A673 (cell line): Measurements from ENCODE around the gene SAPCD1. TPM values are rescaled to one million over a fixed set of nuclear protein-coding genes. Genes with fewer than 3 reads are reported as not detected.
"Not testable (repeated sequence)": the region's sequence is repeated elsewhere in the genome, so short reads cannot be mapped to it uniquely, and the experiment has no call there.

Experiments
- BruUV-seq: library from RNA; stranded (reverse); fragments of 400-500 nt; replicated peaks from 2 replicates; lab custom pipeline; 2021; lab: Mats Ljungman, UMichigan
- CTCF ChIA-PET: fragments of 300-600 bp; sonication (Branson Sonifier 250); formaldehyde crosslinking; loops from one replicate; lab custom pipeline; 2022; ENCODE audit warnings: antibody characterized with exemption; lab: Charles Lee
- POLR2A ChIA-PET: fragments of 300-600 bp; sonication (Branson Sonifier 250); formaldehyde crosslinking; loops from one replicate; lab custom pipeline; 2022; ENCODE audit warnings: antibody characterized with exemption; ENCODE audit not compliant: low non-redundant PET; lab: Charles Lee
- DNase-seq: peaks from one replicate; pipeline ENCODE4 v3.0.0-alpha.2; 2015; ENCODE audit warnings: low spot score
- H3K27ac ChIP-seq: fragments of 200-600 bp; sonication (generic); 2 replicates; pipeline ENCODE4 v1.5.1; 2016; ENCODE audit warnings: mixed run types, low read depth, mild to moderate bottlenecking, mixed read lengths, antibody characterized with exemption, low read length; ENCODE audit not compliant: poor library complexity, severe bottlenecking
- H3K27me3 ChIP-seq: fragments of 200-600 bp; sonication (generic); replicated peaks from 2 replicates; pipeline ENCODE4 v1.6.1; 2017; ENCODE audit warnings: mixed run types, low read depth, mild to moderate bottlenecking, mixed read lengths, antibody characterized with exemption, low read length; ENCODE audit not compliant: insufficient read depth, poor library complexity
- H3K36me3 ChIP-seq: fragments of 200-600 bp; sonication (generic); 2 replicates; pipeline ENCODE4 v1.6.1; 2016; ENCODE audit warnings: mixed run types, mild to moderate bottlenecking, mixed read lengths, antibody characterized with exemption, low read length; ENCODE audit not compliant: insufficient read depth, poor library complexity, severe bottlenecking
- H3K4me1 ChIP-seq: fragments of 200-600 bp; sonication (generic); 2 replicates; pipeline ENCODE4 v1.6.1; 2017; ENCODE audit warnings: mixed run types, mild to moderate bottlenecking, mixed read lengths, antibody characterized with exemption, low read length; ENCODE audit not compliant: insufficient read depth, poor library complexity, severe bottlenecking
- H3K4me3 ChIP-seq: fragments of 200-600 bp; sonication (generic); 2 replicates; pipeline ENCODE4 v1.5.1; 2016; ENCODE audit warnings: low read depth, mixed run types, mild to moderate bottlenecking, mixed read lengths, low read length; ENCODE audit not compliant: poor library complexity, severe bottlenecking
- H3K9me3 ChIP-seq: fragments of 200-600 bp; sonication (generic); 2 replicates; pipeline ENCODE4 v1.6.1; 2016; ENCODE audit warnings: mixed run types, low read depth, mild to moderate bottlenecking, mixed read lengths, antibody characterized with exemption, low read length; ENCODE audit not compliant: poor library complexity, severe bottlenecking
- EZH2 ChIP-seq: fragments of 200-600 bp; sonication (generic); IDR thresholded peaks from 2 replicates; pipeline ENCODE4 v1.6.1; 2017; ENCODE audit warnings: borderline replicate concordance, low read depth, mild to moderate bottlenecking, mixed read lengths, antibody characterized with exemption, low read length; ENCODE audit not compliant: poor library complexity, severe bottlenecking
- intact Hi-C: fragments of 100-400 bp; cut with micrococcal nuclease; formaldehyde crosslinking; loops from one replicate; pipeline ENCODE4 v1.10.0; 2022; ENCODE audit not compliant: unreplicated experiment
- total RNA-seq: library from RNA; stranded (reverse); gene quantifications from 2 replicates; pipeline ENCODE4 v1.2.3, GENCODE V29; 2021
- TF ChIP-seq, protein P1 (sequence below): fragments of 300-800, 200-600 bp; sonication (generic); conservative IDR thresholded peaks from 2 replicates; pipeline ENCODE4 v1.5.1; 2017; ENCODE audit warnings: low read depth, mild to moderate bottlenecking, antibody characterized with exemption, low read length, moderate library complexity, mixed read lengths

Gene SAPCD1
- total RNA-seq, 1 experiment from 2014 or later: 9.9 TPM

DNA sequence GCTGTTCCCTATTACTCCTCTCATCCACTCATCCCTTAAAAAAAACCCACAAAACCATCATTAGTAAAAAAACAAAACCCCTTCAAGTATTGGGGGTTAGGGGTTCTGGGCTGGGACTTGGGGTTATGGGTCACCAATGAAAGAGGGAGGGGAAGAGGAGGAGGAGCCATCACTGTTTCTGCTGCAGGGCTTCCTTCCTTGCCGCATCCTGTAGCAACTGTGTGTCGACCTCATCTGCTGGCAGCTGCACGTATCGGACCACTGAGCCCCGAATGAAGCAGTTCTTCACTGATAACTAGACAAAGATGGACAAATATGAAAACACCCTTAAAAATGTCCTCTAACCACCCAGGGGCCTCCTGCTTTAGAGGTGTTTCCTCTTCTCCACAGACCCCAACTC lies 35.1 kb downstream of the SAPCD1 start:
- H3K27ac ChIP-seq: no peak overlapping the region
- no peaks in the 10 kb centered on the region for H3K9me3 ChIP-seq
- no TSS peak for BruUV-seq
- CTCF ChIA-PET: no interaction called here
- H3K4me1 ChIP-seq: peaks cover 11% of the 10 kb centered on the region
- intact Hi-C loops: no loop called here
- DNase-seq: no peak
- H3K4me3 ChIP-seq: no peak overlapping the region
- POLR2A ChIA-PET: no interaction called here
- no peaks in the 10 kb centered on the region for H3K27me3 ChIP-seq
- H3K36me3 ChIP-seq: peaks cover 34% of the 10 kb centered on the region
- TF ChIP-seq, protein P1, sequence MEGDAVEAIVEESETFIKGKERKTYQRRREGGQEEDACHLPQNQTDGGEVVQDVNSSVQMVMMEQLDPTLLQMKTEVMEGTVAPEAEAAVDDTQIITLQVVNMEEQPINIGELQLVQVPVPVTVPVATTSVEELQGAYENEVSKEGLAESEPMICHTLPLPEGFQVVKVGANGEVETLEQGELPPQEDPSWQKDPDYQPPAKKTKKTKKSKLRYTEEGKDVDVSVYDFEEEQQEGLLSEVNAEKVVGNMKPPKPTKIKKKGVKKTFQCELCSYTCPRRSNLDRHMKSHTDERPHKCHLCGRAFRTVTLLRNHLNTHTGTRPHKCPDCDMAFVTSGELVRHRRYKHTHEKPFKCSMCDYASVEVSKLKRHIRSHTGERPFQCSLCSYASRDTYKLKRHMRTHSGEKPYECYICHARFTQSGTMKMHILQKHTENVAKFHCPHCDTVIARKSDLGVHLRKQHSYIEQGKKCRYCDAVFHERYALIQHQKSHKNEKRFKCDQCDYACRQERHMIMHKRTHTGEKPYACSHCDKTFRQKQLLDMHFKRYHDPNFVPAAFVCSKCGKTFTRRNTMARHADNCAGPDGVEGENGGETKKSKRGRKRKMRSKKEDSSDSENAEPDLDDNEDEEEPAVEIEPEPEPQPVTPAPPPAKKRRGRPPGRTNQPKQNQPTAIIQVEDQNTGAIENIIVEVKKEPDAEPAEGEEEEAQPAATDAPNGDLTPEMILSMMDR: no peak
- TF ChIP-seq EZH2: no peak

DNA sequence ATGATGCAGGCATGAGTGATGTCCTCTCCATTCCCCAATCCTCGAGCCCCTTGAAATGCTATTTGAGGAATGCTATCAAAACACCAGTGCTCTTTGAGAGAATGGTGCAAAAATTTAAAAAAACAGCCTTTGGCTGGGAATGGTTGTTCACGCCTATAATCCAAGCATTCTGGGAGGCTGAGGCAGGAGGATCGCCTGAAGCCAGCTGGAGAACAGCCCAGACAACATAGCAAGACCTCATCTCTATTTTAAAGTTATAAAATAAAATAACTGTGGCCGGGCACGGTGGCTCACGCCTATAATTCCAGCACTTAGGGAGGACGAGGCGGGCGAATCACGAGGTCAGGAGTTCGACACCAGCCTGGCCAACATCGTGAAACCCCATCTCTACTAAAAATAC lies 37.3 kb downstream of the SAPCD1 start:
- POLR2A ChIA-PET: no interaction called here
- CTCF ChIA-PET: no interaction called here
- no peak for DNase-seq
- Histone ChIP-seq H3K27ac (no peak overlapping the region), H3K9me3 (no peaks in the 10 kb centered on the region), H3K27me3 (no peaks in the 10 kb centered on the region), H3K4me1 (peaks cover under 1% of the 10 kb centered on the region), H3K36me3 (peaks cover 29% of the 10 kb centered on the region), H3K4me3 (no peak overlapping the region)
- intact Hi-C loops: no loop called here
- no TSS peak for BruUV-seq
- TF ChIP-seq, protein P1: no peak
- no peak for TF ChIP-seq EZH2

DNA sequence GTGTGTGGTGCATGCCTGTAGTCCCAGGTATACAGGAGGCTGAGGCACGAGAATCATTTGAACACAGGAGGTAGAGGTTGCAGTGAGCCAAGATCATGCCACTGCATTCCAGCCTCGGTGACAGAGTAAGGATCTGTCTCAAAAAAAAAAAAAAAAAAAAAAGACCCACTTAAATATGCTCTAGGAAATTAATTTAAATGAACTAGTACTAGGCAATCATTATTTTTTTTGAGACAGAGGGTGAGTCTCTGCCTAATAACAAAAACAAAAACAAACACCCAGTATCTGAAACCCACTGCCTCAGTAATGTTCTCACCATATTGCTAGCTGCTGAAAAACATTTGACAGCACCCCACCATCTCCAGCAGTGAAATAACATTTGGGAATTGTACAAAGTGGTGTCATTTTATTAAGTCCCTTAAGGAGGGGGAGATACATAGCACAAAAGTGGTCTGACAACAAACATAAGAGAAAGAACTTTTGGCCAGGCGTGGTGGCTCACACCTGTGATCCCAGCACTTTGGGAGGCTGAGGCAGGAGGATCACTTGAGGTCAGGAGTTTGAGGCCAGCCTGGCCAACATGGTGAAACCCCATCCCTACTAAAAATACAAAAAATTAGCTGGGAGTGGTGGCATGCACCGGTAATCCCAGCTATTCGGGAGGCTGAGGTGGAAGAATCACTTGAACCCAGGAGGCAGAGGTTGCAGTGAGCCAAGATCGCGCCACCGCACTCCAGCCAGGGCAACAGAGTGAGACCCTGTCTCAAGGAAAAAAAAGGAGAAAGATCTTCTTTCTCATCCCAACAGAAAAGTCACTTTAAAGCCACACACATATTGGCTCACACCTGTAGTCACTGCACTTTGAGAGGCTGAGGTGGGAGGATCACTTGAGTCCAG lies 38.8 kb downstream of the SAPCD1 start:
- POLR2A ChIA-PET, BruUV-seq: not testable (repeated sequence)
- CTCF ChIA-PET: interaction anchor here (0.6 kb wide), 1 partner anchor 11 kb away, joined by 8 read pairs; no protein-coding TSS in a partner anchor

More for the DNA sequence above, 38.8 kb downstream of the SAPCD1 start:
- H3K27ac ChIP-seq, DNase-seq, H3K27me3 ChIP-seq, H3K4me1 ChIP-seq, intact Hi-C loops, H3K9me3 ChIP-seq, H3K4me3 ChIP-seq: not testable (repeated sequence)
- H3K36me3 ChIP-seq: peaks cover 29% of the 10 kb centered on the region
